Psoas muscle (tissue), 8 donors: Measurements from ENCODE around the gene UGDH. TPM values are rescaled to one million over a fixed set of nuclear protein-coding genes. Genes with fewer than 3 reads are reported as not detected.

Experiments
- ATAC-seq, 4 donors: fragments of 200-7000 bp; cut with Tn5 transposase; one replicate each; pipeline ENCODE4 v1.9.1; 2020; ENCODE audit warnings: moderate library complexity in 3 of 4, mild to moderate bottlenecking in 2 of 4
- DNase-seq, 2 donors: peaks; one replicate each; pipeline ENCODE4 v3.0.0-alpha.2; 2020
- H3K27ac ChIP-seq: fragments of 200-600 bp; one replicate; pipeline ENCODE4 v1.8.0; 2022
- H3K27me3 ChIP-seq, 3 donors: fragments of 200-600 bp in 1 of 3; one replicate each; pipeline versions ENCODE4 v1.6.1 to v1.8.0; 2013 to 2022; ENCODE audit warnings: low read length in 2 of 3, mild to moderate bottlenecking in 2 of 3, moderate library complexity in 1 of 3; ENCODE audit not compliant: insufficient read depth in 3 of 3
- H3K36me3 ChIP-seq, 2 donors: fragments of 200-600 bp in 1 of 2; one replicate each; pipeline versions ENCODE4 v1.6.1 to v1.8.0; 2013 to 2022; ENCODE audit warnings: low read depth in 1 of 2, mild to moderate bottlenecking in 1 of 2, moderate library complexity in 1 of 2; ENCODE audit not compliant: insufficient read depth in 1 of 2
- H3K4me1 ChIP-seq: fragments of 200-600 bp; one replicate; pipeline ENCODE4 v1.8.0; 2022
- H3K4me3 ChIP-seq: fragments of 200-600 bp; one replicate; pipeline ENCODE4 v1.8.0; 2022; ENCODE audit warnings: mild to moderate bottlenecking
- H3K9me3 ChIP-seq: fragments of 200-600 bp; one replicate; pipeline ENCODE4 v1.8.0; 2022
- WGBS, 3 donors: extraction: QIAGEN DNeasy Blood & Tissue Kit; methylation state at CpG; one replicate each; pipeline versions ENCODE4 v1.1.6 to v1.1.7; 2013; 5-methylcytosine and 5-hydroxymethylcytosine counted together
- intact Hi-C, 2 donors: fragments of 100-400 bp; cut with DNase I; formaldehyde crosslinking; loops; one replicate each; pipeline versions ENCODE4 v1.11.0 to v1.14.2; 2022
- polyA plus RNA-seq, 3 donors: library from polyadenylated mRNA; stranded (reverse); fragments of 200-250 nt; gene quantifications; one replicate each; pipeline ENCODE4 v1.2.3, GENCODE V29; 2013
- total RNA-seq, 4 donors: library from RNA; stranded (reverse); fragmentation: NEBNext Ultra II Directional in 2 of 4; extraction: Animal tissue kit (Norgen Biotek cat#: 25700) in 2 of 4; gene quantifications; one replicate each; pipeline versions ENCODE4 v1.2.1 to v1.2.4, GENCODE V29; 2021 to 2023
- TF ChIP-seq, protein P1 (sequence below): fragments of 200-600 bp; IDR thresholded peaks from one replicate; pipeline ENCODE4 v1.8.0; 2022; ENCODE audit warnings: antibody characterized with exemption
- donor health status: healthy with polysubstance abuse.
- donor health status: DM: no; HTN: no; CAD: no; lungs with moderate emphysema.
- donor health status: Bipolar disorder and iron deficiency.
- donor health status: healthy.
- donor health status: DM: yes; HTN: yes; CAD: no.
- donor health status: DM: no; HTN: no; CAD: no.
- donor health status: DM: no; HTN: no; CAD: no.
- donor health status: DM: yes; HTN: yes; CAD: no.

The UGDH gene
- total and polyA plus RNA-seq, 7 donors = 2.5 to 9.8 (median 7.7) TPM

- Histone ChIP-seq H3K27me3 (no peaks in the 10 kb centered on the region), H3K4me3 (no peak overlapping the region), H3K9me3 (no peaks in the 10 kb centered on the region), H3K36me3 (peaks cover 0 to 27% of the 10 kb centered on the region in 2 donors), H3K4me1 (no peaks in the 10 kb centered on the region), H3K27ac (no peak overlapping the region)
- WGBS, 3 donors = 95 to 97% (median 95%) methylated on average over 27 of the region's 27 CpGs
- no peak for DNase-seq
- TF ChIP-seq, protein P1, sequence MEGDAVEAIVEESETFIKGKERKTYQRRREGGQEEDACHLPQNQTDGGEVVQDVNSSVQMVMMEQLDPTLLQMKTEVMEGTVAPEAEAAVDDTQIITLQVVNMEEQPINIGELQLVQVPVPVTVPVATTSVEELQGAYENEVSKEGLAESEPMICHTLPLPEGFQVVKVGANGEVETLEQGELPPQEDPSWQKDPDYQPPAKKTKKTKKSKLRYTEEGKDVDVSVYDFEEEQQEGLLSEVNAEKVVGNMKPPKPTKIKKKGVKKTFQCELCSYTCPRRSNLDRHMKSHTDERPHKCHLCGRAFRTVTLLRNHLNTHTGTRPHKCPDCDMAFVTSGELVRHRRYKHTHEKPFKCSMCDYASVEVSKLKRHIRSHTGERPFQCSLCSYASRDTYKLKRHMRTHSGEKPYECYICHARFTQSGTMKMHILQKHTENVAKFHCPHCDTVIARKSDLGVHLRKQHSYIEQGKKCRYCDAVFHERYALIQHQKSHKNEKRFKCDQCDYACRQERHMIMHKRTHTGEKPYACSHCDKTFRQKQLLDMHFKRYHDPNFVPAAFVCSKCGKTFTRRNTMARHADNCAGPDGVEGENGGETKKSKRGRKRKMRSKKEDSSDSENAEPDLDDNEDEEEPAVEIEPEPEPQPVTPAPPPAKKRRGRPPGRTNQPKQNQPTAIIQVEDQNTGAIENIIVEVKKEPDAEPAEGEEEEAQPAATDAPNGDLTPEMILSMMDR = no peak
- ATAC-seq = no peak
- intact Hi-C loops = no loop called here
These were observed 47.0 kb downstream of the UGDH start for GRCh38 chr4:39480251-39480650.

- H3K36me3 ChIP-seq = peaks cover 0 to 66% of the 10 kb centered on the region in 2 donors
- ATAC-seq = no peak
- no peak overlapping the region for H3K4me3 ChIP-seq
- H3K4me1 ChIP-seq = no peaks in the 10 kb centered on the region
- TF ChIP-seq, protein P1 = no peak
- intact Hi-C loops = no loop called here
- no peaks in the 10 kb centered on the region for H3K9me3 ChIP-seq
- H3K27ac ChIP-seq = no peak overlapping the region
- no peak for DNase-seq
- no peaks in the 10 kb centered on the region for H3K27me3 ChIP-seq
- WGBS, 3 donors = 73 to 90% (median 81%) methylated on average over 5 of the region's 5 CpGs
These were observed 50.9 kb downstream of the UGDH start for GRCh38 chr4:39476187-39476895.

- DNase-seq (no peak), ATAC-seq (no peak)
- Histone ChIP-seq H3K4me3 (no peak overlapping the region), H3K27ac (no peak overlapping the region), H3K27me3 (no peaks in the 10 kb centered on the region), H3K4me1 (no peaks in the 10 kb centered on the region), H3K36me3 (peaks cover 0 to 86% of the 10 kb centered on the region in 2 donors), H3K9me3 (no peaks in the 10 kb centered on the region)
- WGBS, 3 donors = 92 to 99% (median 98%) methylated on average over 3 of the region's 3 CpGs
- intact Hi-C loops = loop anchor here in 1 of 2 donors (5.0 kb wide), 1 partner anchor 55 kb away; the partner anchor contains the start of gene UGDH
- TF ChIP-seq, protein P1 = no peak
These were observed 54.8 kb downstream of the UGDH start for GRCh38 chr4:39472396-39472795.

- Histone ChIP-seq H3K36me3 (peaks cover 3 to 87% of the 10 kb centered on the region in 2 donors), H3K4me3 (no peak overlapping the region), H3K4me1 (no peaks in the 10 kb centered on the region), H3K27me3 (no peaks in the 10 kb centered on the region), H3K9me3 (no peaks in the 10 kb centered on the region), H3K27ac (no peak overlapping the region)
- intact Hi-C loops = loop anchor here in 1 of 2 donors (5.0 kb wide), 1 partner anchor 57 kb away; the partner anchor contains the start of gene UGDH
- TF ChIP-seq, protein P1 = no peak
- ATAC-seq (no peak), DNase-seq (no peak)
- WGBS, 3 donors = 90 to 94% (median 93%) methylated on average over 1 of the region's 1 CpG
These were observed 56.8 kb downstream of the UGDH start for GRCh38 chr4:39470402-39470801.
